ENCODE results near the gene CNKSR2.

DNA sequence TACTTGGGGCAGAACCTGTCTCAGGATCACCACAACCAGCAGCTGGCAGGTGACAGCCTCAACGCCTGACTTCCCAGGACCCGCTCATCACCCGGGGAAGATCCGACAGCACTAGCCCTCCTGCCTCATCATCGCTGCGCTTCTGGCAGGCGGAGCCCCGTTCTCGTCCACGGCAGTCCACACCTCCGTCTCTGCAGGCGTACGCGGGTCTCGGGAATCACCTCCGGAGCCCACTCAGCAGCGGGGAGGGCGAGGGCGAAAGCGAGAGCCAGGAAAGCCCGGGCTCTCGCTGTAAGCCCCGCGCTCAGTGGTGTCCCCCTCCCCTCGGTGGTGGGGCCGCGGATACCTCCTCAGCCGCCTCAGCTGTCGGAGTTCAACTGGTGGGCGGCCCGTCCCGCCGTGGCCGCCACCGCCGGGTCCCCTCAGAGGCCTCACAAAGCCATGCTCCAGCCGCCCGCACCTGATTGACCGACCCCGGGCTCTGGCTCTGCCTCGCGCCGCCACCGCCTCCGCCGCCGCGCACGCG, 518 bp upstream of the CNKSR2 start:
- TF ChIP-seq, protein P1, sequence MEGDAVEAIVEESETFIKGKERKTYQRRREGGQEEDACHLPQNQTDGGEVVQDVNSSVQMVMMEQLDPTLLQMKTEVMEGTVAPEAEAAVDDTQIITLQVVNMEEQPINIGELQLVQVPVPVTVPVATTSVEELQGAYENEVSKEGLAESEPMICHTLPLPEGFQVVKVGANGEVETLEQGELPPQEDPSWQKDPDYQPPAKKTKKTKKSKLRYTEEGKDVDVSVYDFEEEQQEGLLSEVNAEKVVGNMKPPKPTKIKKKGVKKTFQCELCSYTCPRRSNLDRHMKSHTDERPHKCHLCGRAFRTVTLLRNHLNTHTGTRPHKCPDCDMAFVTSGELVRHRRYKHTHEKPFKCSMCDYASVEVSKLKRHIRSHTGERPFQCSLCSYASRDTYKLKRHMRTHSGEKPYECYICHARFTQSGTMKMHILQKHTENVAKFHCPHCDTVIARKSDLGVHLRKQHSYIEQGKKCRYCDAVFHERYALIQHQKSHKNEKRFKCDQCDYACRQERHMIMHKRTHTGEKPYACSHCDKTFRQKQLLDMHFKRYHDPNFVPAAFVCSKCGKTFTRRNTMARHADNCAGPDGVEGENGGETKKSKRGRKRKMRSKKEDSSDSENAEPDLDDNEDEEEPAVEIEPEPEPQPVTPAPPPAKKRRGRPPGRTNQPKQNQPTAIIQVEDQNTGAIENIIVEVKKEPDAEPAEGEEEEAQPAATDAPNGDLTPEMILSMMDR (IDR thresholded peaks at IDR 0.05): no peak
- TF ChIP-seq POLR2A (IDR thresholded peaks at IDR 0.05): no peak
